Measurements from ENCODE around the gene REPIN1. TPM values are rescaled to one million over a fixed set of nuclear protein-coding genes. Genes with fewer than 3 reads are reported as not detected.

Gene REPIN1
- total and polyA plus RNA-seq, 9 of the 15 experiments (the other 6 are each of a cell fraction or from before 2014, with no cell fraction given), result 8.1 to 283 (median 94.3) TPM

DNA sequence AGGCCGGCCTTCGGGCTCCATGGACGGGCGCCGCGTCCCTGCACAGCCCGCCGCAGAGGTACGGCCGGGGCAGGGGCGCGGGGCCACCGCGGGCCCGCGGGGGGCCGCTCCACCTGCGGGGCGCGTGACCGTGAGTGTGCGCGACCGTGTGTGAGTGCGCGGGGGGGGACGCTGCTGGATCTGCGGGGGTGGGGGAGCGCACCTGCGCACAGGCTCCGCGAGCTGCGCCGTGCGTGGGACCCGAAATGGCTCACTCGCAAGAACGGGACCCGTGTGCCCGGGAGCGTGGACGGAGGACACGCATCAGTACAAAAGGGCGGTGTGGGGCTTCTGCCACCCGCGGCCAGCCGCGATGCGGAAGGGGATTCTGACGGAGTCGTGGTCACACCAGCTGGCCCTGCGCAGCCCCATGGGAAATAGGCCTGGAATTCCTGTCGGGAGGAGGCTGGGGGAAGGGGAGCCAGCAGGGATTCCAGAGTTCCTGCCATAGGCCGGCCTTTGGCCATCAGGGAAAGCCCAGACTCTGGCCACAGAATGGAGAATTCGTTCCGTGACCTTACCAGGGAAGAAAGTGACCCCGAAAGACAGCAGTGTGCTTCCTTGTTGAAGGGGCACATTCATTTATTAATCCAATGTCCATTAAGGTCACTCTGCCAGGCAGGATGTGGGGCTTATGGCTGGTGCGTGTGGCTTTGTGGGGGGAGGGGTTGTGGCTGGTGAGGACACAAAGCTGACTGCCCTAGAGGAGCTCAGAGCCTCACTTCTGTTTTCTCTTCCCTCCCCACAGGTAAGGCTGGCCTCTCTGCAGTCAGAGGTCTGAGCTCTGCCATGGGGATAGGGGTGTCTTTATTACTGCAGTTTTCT is 494 bp downstream of the REPIN1 start (continued):
- TF ChIP-seq, protein P1, sequence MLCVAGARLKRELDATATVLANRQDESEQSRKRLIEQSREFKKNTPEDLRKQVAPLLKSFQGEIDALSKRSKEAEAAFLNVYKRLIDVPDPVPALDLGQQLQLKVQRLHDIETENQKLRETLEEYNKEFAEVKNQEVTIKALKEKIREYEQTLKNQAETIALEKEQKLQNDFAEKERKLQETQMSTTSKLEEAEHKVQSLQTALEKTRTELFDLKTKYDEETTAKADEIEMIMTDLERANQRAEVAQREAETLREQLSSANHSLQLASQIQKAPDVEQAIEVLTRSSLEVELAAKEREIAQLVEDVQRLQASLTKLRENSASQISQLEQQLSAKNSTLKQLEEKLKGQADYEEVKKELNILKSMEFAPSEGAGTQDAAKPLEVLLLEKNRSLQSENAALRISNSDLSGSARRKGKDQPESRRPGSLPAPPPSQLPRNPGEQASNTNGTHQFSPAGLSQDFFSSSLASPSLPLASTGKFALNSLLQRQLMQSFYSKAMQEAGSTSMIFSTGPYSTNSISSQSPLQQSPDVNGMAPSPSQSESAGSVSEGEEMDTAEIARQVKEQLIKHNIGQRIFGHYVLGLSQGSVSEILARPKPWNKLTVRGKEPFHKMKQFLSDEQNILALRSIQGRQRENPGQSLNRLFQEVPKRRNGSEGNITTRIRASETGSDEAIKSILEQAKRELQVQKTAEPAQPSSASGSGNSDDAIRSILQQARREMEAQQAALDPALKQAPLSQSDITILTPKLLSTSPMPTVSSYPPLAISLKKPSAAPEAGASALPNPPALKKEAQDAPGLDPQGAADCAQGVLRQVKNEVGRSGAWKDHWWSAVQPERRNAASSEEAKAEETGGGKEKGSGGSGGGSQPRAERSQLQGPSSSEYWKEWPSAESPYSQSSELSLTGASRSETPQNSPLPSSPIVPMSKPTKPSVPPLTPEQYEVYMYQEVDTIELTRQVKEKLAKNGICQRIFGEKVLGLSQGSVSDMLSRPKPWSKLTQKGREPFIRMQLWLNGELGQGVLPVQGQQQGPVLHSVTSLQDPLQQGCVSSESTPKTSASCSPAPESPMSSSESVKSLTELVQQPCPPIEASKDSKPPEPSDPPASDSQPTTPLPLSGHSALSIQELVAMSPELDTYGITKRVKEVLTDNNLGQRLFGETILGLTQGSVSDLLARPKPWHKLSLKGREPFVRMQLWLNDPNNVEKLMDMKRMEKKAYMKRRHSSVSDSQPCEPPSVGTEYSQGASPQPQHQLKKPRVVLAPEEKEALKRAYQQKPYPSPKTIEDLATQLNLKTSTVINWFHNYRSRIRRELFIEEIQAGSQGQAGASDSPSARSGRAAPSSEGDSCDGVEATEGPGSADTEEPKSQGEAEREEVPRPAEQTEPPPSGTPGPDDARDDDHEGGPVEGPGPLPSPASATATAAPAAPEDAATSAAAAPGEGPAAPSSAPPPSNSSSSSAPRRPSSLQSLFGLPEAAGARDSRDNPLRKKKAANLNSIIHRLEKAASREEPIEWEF (CRISPR knock-in tag; IDR thresholded peaks at IDR 0.05), result no peak
- TF ChIP-seq DIDO1 (tag; IDR thresholded peaks at IDR 0.05; ENCODE audit: low read depth) (no peak), ZNF707 (CRISPR knock-in tag; conservative IDR thresholded peaks at IDR 0.05) (no peak), ZNF778 (CRISPR knock-in tag; IDR thresholded peaks at IDR 0.05) (no peak), ZNF384 (IDR thresholded peaks at IDR 0.05; ENCODE audit: low read depth, low read length) (no peak), NR2C1 (IDR thresholded peaks at IDR 0.05) (no peak), NR2C1 (tag; IDR thresholded peaks at IDR 0.05) (no peak), NR2F6 (CRISPR knock-in tag; IDR thresholded peaks at IDR 0.05) (no peak), RBBP5 (IDR thresholded peaks at IDR 0.05; ENCODE audit: borderline replicate concordance, insufficient read depth, low read length, poor library complexity, severe bottlenecking) (peak; percentile 70), SAFB2 (IDR thresholded peaks at IDR 0.05; ENCODE audit: borderline replicate concordance, low read depth, low read length, severe bottlenecking) (no peak)
- TF ChIP-seq, protein P2, sequence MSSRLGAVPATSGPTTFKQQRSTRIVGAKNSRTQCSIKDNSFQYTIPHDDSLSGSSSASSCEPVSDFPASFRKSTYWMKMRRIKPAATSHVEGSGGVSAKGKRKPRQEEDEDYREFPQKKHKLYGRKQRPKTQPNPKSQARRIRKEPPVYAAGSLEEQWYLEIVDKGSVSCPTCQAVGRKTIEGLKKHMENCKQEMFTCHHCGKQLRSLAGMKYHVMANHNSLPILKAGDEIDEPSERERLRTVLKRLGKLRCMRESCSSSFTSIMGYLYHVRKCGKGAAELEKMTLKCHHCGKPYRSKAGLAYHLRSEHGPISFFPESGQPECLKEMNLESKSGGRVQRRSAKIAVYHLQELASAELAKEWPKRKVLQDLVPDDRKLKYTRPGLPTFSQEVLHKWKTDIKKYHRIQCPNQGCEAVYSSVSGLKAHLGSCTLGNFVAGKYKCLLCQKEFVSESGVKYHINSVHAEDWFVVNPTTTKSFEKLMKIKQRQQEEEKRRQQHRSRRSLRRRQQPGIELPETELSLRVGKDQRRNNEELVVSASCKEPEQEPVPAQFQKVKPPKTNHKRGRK (tag; IDR thresholded peaks at IDR 0.05), result no peak
- TF ChIP-seq, protein P3, sequence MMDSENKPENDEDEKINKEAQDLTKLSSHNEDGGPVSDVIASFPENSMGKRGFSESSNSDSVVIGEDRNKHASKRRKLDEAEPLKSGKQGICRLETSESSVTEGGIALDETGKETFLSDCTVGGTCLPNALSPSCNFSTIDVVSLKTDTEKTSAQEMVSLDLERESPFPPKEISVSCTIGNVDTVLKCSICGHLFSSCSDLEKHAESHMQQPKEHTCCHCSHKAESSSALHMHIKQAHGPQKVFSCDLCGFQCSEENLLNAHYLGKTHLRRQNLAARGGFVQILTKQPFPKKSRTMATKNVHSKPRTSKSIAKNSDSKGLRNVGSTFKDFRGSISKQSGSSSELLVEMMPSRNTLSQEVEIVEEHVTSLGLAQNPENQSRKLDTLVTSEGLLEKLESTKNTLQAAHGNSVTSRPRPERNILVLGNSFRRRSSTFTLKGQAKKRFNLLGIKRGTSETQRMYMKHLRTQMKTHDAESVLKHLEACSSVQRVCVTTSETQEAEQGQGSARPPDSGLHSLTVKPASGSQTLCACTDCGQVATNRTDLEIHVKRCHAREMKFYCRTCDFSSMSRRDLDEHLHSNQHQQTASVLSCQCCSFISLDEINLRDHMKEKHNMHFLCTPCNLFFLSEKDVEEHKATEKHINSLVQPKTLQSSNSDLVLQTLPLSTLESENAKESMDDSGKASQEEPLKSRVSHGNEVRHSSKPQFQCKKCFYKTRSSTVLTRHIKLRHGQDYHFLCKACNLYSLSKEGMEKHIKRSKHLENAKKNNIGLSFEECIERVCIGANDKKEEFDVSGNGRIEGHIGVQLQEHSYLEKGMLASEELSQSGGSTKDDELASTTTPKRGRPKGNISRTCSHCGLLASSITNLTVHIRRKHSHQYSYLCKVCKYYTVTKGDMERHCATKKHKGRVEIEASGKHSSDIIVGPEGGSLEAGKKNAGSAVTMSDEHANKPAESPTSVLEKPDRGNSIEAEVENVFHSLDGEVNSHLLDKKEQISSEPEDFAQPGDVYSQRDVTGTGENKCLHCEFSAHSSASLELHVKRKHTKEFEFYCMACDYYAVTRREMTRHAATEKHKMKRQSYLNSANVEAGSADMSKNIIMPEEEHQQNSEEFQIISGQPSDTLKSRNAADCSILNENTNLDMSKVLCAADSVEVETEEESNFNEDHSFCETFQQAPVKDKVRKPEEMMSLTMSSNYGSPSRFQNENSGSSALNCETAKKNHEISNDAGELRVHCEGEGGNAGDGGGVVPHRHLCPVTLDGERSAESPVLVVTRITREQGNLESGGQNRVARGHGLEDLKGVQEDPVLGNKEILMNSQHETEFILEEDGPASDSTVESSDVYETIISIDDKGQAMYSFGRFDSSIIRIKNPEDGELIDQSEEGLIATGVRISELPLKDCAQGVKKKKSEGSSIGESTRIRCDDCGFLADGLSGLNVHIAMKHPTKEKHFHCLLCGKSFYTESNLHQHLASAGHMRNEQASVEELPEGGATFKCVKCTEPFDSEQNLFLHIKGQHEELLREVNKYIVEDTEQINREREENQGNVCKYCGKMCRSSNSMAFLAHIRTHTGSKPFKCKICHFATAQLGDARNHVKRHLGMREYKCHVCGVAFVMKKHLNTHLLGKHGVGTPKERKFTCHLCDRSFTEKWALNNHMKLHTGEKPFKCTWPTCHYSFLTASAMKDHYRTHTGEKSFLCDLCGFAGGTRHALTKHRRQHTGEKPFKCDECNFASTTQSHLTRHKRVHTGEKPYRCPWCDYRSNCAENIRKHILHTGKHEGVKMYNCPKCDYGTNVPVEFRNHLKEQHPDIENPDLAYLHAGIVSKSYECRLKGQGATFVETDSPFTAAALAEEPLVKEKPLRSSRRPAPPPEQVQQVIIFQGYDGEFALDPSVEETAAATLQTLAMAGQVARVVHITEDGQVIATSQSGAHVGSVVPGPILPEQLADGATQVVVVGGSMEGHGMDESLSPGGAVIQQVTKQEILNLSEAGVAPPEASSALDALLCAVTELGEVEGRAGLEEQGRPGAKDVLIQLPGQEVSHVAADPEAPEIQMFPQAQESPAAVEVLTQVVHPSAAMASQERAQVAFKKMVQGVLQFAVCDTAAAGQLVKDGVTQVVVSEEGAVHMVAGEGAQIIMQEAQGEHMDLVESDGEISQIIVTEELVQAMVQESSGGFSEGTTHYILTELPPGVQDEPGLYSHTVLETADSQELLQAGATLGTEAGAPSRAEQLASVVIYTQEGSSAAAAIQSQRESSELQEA (IDR thresholded peaks at IDR 0.05; ENCODE audit: low read depth), result peak; percentile 63; the same call in 1 of the 2 replicates

All from K562 (cell line).